HL-60/S4 treated with retinoic acid at 250 ng/mL for 4 days and 3 days (cell line): ENCODE results near the gene SETD1A.

Experiments
- in situ Hi-C: fragments of 300-500 bp; cut with MboI; formaldehyde crosslinking; loops from 2 replicates; pipeline ENCODE4 v1.7.0; 2022; ENCODE audit warnings: low sequenced_read_pairs

Gene SETD1A

DNA sequence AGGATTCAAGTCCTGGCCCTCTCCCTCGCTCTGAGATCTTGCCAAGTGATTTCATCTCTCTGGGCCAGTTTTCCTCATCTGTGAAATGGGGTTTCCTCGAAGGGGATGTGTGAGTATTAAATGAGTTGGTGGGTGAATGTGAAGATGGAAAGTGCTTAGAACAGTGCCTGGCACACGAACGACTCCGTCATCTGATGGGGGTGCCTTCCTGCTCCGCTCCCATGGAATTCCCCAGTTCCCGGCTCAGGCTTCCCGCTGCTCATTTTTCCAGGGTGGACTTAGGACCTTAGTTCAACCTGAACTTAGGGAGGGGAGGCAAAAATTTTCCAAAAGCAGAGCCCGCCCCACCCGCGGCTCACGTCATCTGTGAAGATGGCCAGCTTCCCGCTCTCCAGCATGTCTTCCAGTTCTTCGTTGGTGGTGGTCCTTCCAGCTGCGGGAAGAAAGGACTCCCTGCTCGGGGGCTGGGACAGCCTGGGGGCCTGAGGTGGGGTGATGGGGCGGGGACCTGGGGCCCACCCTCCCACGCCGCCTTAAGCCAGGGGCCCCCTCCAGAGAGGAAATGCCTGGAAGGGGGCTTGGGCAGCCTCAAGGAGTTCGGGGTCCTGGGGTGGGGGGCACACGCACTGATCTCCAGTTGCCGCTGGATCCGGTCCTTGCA is 38.9 kb downstream of the SETD1A start:
- in situ Hi-C loops = no loop called here

DNA sequence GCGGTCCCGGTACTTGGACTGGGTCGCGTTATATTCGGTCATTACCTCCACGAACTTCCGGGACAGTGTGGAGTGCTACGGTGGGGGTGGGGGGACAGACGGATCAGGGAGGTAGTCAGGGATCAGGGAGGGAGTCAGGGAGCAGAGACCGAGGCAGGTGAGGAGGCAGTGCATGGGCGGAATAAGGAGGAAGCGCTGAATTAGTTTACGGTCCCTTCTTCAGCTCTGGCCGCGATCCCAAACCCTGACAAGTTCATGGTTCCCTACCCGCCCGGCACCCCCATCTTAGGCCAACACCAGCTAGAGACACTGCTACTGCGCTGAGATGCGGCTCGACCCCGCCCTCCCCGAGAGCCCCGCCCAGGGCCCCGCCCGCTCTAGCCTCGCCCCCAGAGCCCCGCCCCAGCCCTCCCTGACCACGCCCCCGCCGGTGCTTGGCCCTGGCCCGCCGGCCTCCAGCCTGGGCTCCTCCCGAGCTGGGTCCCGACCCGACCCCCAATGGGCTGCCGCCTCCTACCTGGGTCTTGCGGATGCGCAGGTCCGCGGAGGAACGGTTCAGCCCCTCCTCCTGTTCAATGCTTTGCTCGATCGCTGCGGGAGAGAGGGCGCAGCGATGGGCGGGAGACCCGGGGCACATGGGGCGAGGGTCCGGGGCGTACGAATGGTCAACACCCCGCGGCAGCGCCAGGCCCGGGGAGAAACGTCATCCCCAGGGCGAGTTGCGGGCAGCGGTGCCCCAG is 39.6 kb downstream of the SETD1A start:
- in situ Hi-C loops = no loop called here

DNA sequence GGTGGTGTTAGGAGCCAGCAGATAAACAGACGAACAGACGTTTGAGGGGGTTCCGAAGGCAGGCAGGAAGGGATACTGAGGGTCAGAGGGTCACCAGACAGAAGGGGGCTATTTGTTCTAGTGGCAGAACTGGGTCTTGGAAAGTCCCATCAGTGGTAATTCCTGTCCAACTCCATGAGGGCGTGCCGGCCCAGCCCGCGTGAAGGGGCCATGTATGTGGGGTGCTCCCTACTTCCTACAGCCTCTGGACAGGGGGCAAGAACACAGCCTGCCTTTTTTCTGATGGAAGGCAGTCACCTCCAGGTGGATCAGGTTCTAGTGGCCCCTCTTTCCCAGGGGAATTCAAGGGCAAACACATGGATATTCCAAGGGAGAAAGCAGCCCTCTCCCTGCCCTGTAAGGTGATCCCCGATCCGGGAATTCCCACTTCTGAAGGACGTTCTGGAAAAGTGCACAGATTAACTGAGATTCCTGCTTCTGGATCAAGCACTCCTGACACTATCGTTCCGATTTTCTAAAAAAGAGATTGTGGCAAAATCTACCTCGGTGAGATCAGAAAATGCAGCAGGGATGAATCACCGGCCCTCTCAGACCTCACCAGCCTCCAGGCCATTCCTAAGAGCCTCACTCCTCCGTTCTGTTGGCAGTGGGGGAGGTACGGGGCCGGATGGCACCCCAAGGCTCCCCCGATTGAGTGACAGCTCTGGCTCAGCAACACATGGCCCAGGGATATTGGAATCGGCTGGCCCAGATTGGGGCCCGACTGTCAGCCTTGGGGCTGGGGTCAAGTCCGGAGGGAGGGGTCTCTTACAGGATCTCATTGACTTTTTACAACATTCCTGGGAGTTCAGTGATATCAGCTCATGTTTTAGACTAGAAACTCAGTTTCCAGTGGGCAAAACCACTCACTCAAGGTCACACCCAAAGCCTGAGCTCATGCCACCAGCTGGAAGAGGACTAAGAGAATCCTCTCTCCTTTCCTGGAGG is 40.5 kb downstream of the SETD1A start:
- in situ Hi-C loops = no loop called here

DNA sequence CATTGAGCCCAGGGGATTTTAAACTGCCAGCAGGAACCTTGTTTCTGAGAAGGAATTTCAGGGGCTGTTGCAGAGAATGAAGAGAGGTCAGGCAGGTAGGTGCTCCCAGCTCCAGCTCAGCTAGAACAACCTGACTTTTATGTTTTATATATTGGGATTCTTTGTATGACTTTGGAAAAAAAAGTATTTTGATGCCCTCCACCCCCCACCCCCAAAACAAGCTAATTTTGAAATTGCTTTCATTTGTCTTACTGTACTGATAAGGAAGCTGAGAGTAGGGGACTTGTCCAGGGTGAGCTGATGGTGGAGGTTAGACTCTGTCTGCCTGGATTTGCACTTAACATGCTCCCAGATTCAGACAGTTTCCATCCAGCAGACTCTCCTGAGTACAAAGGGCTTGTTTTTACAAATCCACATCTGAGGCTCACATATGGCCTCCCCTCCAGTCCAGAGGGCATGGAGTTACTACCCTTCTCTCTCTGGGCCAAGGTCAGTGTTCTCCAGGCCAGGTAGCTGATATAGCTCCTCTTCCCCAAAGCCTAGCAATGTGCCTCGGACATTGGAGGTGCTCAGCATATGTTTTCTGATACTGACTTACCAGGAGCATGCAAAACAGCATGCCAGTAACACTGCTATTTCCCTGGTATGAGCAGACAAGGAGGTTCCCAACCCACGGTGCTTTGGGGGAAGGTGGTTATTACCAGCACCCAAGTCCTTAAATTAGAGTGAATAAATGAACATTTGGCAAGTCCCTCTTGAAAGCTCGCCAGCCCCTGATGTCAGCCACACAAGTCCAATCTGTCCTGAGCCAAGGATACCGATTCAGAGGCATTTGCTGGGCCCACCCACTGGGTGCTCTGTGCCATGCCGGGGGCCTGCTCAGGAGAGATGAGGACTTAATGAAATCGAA is 41.6 kb downstream of the SETD1A start:
- in situ Hi-C loops = no loop called here

DNA sequence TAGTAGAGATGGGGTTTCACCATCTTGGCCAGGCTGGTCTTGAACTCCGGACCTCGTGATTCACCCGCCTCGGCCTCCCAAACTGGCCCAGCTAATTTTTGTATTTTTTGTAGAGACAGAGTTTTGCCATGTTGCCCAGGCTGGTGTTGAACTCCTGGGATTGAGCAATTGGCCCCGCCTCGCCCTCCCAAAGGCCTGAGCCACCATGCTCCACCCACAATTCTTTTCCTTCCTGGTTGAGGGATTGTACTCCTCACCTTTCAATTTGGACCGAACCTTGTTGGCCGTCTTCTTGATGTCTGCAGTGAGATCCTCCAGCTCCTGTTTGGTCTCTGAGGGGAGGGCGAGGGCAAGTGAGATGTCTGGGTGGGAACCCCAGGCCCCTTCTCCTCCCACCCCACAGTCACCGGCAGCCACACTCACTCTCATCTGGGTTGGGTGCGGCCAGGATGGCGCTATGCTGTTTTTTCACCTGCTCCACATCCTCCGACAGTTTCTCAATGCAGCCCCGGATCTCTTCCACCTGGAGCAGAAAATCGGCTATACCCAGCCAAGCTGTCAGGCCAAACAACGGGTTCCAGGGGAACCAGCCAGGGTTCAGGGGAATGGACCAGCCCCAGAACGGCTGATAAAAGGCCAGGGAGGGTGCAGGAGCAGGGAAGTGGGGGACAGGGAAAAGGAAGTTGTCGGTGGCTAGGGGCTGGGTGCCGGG is 43.3 kb downstream of the SETD1A start:
- in situ Hi-C loops = no loop called here

DNA sequence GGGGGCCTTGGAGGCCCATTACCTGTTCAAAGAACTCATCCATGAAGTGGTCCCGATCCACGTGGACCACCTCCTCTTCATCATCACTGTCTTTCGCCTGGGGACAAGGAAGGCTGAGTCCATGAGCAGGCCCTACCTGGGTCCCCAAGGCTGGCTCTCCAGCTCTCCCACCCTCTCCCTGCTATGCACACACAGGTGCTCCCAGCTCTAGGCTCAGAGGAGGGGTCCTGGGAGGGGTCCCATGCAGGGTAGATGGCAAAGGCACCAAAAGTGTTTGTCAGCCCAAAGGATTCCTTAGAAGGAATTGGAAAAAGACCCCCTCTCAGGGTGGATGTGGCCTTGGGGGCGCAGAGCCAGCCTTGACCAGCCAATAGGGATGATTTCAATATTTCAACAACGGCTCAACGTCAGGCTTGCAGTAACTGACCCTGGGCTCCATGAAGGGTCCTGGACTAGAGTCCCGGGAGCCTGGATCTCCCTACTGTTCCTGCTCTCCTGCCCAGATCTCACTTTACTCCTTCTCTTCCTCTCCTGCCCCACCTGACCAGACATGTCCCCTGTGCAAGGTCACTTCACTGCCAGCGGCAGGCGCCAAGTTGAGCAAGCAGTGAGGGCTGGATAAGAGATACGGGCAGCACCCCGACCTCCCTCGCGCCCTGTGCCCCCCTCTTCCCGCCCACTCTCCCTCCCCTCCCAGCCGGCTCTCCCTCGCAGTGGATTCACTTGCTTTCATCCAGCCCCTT is 44.1 kb downstream of the SETD1A start:
- in situ Hi-C loops = no loop called here

DNA sequence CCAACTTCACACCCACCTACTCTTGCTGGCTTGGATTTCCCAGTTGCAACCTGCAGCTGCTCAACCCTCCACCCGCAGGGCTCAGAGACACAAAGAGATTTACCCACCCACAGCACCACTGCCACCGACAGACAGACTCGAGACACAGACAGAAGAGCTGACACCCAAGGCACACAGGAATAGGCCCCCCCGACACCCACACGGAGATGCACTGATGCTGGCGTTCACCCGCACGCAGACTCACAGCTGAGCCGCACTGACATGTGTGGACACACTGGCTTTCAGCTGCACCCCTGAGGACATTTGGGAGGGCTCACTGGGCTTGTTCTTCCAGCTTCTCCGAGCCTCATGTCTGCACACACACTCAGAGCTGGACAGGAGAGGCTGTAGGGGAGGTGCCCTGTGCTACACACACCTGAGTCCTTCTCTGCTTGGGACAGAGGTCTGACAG is 44.7 kb downstream of the SETD1A start:
- in situ Hi-C loops = no loop called here

DNA sequence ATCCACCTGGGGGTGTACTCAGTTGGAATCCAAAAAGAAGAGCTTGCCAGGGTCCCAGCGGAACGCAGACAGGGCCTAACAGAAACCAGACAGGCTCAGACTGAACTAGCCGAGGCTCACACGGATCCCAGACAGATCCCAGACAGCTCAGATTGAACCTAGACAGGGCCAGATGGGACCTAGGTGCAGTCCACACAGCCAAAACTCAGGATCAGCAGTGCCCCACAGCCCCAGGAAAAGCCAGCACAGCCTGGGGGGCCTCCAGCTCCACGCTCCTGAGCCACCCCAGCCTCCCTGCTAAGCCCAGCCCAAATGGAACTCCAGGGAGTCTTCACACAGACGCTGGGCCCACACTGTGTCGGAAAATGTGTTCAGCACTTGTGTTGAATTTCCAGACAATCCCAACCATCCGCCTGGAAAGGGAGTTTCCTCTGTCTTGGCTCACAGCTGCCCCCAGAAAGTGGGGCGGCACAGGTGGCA is 45.3 kb downstream of the SETD1A start:
- in situ Hi-C loops = no loop called here

DNA sequence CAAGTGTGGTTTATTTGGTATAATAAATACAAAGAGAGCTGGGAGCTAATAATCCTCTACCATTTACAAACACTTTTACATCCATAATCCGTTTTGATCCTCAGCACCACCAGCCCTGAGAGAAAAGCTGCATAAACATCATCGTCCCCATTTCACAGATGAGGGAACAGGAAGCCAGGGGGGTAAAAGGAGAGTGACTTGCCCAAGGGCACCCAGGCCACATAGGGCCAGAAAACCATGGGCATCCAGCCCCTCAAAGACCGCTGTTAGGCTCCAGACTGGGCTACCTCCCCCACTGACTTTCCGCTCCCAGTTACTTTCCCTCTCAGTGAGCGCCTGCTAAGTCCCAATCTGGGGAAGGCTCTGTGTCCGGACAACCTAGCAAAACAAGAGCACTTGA is 46.2 kb downstream of the SETD1A start:
- in situ Hi-C loops = no loop called here

DNA sequence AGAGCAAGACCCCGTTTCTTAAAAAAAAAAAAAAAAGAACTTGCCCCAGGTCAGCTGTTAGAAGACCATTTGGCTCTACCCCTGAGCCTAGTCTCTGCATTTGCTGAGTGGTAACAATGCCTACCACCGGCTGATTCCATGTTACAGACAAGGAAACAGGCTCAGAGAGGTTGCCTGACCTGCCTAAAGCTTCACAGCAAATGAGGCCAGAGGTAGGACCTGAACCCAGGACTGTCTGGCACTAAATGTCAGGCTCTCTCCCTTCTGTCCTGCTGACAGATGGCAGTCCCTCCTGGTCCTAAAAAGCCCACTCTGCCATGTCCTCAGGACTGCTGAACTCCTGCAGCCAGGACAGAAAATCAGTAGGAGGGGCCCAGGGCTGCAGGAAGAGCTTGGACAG is 47.1 kb downstream of the SETD1A start:
- in situ Hi-C loops = no loop called here

DNA sequence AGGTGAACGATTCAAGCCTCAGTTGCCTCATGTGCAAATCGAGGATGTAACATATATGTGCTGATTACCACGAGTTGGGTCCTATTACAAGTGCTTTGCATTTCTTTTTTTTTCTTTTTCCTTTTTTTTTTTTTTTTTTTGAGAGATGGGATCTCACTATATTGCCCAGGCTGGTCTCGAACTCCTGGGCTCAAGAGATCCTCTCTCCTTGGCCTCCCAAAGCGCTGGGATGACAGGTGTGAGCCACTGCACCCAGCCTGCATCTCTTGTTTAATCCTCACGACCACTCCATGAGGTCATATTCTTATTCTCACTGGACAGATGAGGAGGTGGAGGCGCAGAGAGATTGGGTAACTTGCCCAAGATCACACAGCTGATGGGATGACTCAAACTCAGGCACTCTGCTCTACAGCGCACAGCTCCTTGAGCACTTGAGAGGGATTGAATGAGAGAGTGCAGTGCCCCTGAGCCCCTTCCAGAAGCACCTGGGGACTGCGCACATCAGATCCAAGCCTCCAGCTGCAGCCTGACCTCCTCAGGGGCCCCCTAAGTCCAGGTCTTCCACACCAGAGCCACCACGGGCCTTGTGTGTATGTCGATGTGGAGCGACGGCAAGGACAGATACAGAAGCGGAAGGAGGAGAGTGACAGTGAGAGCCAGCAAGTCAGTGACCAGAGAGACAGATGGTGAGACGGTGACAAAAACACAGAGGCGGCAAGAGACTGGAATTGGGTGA is 48.0 kb downstream of the SETD1A start:
- in situ Hi-C loops = no loop called here

DNA sequence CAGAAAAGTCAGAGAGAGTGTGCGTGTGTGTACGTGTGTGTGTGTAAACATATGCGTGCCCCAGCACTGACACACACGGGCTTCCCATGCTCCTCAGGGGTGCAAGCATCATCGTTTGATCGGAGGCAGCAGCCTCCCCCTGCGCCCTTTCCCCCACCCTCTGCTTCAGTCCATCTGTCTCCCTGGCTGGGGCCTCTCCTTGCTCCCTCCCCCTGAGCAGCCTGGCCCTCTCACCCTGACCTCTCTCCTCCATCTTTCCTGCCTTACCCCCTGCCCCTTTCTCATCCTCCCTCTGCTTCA is 48.5 kb downstream of the SETD1A start:
- in situ Hi-C loops = no loop called here

DNA sequence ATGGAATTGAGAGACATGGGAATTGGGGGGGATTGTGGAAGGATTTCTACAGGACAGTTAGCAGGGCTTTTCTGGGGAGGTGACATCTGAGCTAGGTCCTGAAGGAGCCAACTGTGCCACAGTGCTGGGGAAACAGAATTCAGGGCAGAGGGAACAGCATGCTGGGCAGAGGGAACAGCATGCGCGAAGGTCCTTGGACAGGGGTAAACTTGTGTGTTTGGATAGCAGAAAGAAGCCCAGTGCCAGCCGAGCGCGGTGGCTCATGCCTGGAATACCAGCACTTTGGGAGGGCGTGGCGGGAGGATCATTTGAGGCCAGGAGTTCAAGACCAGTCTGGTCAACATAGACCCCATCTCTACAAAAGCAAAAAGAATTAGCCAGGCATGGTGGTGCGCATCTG is 49.0 kb downstream of the SETD1A start:
- in situ Hi-C loops = no loop called here

DNA sequence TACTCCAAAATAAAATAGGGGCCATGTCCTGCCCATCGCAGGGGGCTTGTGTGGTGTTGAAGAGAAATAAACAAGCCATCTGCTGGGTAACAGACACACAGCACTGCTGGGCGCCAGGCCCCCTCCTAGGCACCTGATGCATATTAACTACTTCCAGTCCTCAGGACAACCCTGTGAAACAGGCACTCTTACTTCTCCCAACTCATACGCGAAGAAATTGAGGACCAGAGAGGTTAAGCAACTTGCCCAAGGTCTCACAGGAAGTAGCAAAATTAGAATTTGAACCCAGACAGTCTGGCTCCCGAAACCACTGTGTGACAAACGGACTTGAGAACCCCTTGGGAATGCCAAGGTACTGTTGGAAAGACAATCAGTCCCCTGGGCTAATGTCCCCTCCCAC is 50.1 kb downstream of the SETD1A start:
- in situ Hi-C loops = no loop called here

DNA sequence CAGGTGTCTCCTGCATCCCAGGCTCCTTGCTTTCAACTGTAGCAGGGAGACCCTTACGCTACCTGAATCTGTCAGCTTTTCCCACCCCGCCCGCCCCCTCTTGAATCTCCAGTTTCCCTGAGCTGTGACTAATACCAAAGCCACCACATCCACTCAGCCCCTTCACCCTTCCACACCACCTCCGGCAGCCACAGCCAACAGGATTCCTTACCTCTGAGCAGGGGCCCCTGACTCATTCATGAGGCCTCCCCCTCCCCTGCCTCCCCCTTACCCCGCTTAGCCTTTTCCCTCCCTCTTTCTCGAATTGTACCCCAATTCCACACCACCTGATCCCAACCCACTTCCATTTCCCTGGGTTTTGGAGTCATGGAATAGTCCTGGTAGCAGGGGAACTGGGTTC is 50.6 kb downstream of the SETD1A start:
- in situ Hi-C loops = no loop called here

DNA sequence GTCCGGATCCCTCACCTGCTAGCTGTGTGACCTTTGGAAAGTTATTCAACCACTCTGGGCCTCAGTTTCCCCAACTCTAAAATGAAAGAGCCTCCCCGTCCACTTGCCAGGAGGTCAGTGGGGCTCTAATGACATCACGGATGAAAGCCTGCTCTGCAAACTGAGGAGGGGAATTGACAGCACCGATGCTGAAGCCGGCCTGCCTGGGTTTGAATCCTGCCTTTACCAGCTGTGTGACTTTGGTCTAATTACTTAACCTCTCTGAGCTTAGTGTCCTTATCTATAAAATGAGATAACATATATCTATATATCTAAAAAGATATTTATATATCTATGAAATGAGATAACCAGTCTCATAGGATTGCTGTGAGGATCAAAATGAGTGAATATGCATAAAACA is 51.0 kb downstream of the SETD1A start:
- in situ Hi-C loops = no loop called here

DNA sequence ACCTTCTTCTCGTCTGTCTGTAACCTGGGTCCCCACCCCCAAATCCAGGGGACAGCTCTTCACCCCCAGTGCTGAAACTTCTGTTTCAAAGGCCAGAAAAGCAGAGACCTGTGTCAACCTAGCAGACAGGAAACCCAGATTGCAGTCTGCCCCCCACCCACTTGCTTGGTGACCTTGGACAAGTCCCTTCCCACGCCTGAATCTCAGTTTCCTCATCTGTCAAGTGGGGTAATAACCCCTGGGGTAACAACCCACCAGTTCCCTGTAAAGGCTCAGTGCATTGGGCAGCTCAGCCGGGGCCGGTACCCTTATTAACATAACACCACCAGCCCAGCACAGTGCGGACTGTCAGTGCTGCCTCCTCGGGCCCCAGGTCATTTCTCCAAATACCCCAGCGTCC is 51.6 kb downstream of the SETD1A start:
- in situ Hi-C loops = no loop called here

DNA sequence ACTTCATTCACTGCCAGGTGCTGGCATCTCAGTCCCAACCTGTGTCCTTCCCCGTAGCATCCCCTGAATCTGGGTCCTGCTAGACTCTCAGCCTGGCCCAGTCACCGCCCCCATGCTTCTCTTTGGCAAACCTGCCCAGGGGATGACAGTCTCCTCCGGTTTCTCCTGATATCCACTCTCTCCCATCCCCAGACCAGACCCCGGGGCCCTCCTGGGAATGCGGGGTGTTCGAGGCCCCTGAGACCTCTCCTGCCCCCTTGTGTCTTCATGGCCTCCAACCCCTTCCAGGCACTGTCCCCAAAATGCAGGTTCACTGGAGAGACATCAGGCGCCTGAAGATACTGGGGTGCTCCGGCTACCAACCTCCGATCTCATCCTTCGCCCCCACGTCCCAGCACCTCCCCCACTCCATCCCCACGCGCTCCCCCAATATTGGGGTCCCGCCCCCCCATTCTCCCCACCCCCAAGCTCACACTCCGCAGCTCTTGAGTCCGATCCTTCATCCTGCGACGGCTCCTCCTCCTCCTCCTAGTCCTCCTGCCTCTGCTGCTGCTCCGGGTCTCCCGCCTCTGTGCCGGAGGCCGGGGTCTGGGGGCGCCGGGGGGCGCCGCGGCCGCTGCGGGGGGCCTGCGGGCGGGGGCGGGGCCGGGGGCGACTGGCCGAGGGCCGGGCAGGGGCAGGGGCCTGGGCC is 52.5 kb downstream of the SETD1A start:
- in situ Hi-C loops = no loop called here
